GM12892 (cell line): Measurements from ENCODE around the gene GTF2H4.

ENCODE experiments used
- POLR2A ChIP-seq: IDR thresholded peaks from 2 replicates; pipeline ENCODE4 v1.6.1; 2011; ENCODE audit warnings: low read depth, low read length, control low read depth
- POLR2AphosphoS5 ChIP-seq: IDR thresholded peaks from 2 replicates; pipeline ENCODE4 v1.6.1; 2011; ENCODE audit warnings: low read depth, low read length, control low read depth

- no peak for TF ChIP-seq POLR2A
- TF ChIP-seq POLR2AphosphoS5: no peak
Observed at GRCh38 chr6:30864325-30864724, 43.7 kb upstream of the GTF2H4 start.
